Smooth muscle cell (in vitro differentiated cells): ENCODE measurements around the gene KCNIP4. TPM values are rescaled to one million over a fixed set of nuclear protein-coding genes. Genes with fewer than 3 reads are reported as not detected.
A peak's percentile ranks its signal among the peaks of the same experiment; 100 is the strongest.

ENCODE experiments used
- DNase-seq: peaks from one replicate; lab custom pipeline; 2025; ENCODE audit not compliant: unreplicated experiment; lab: John Stamatoyannopoulos, UW
- H2AFZ ChIP-seq: fragments of 200-600 bp; sonication (generic); 2 replicates; pipeline ENCODE4 v1.6.0; 2016; ENCODE audit warnings: antibody characterized with exemption, low read depth, mild to moderate bottlenecking
- H3F3A ChIP-seq: fragments of 200-600 bp; sonication (generic); 2 replicates; pipeline ENCODE4 v1.6.0; 2017; ENCODE audit warnings: antibody characterized with exemption, low read depth
- H3K27ac ChIP-seq: fragments of 200-600 bp; sonication (generic); 2 replicates; pipeline ENCODE4 v1.5.1; 2016; ENCODE audit warnings: low read depth, mild to moderate bottlenecking
- H3K27me3 ChIP-seq: fragments of 200-600 bp; sonication (generic); 2 replicates; pipeline ENCODE4 v1.6.1; 2016; ENCODE audit warnings: low read depth, mild to moderate bottlenecking
- H3K36me3 ChIP-seq: fragments of 200-600 bp; sonication (generic); 2 replicates; pipeline ENCODE4 v1.5.1; 2016; ENCODE audit warnings: low read depth
- H3K4me1 ChIP-seq: fragments of 200-600 bp; sonication (generic); 2 replicates; pipeline ENCODE4 v1.5.1; 2016; ENCODE audit warnings: low read depth
- H3K4me2 ChIP-seq: fragments of 200-600 bp; sonication (generic); 2 replicates; pipeline ENCODE4 v1.6.0; 2016; ENCODE audit warnings: mild to moderate bottlenecking
- H3K4me3 ChIP-seq: fragments of 200-600 bp; sonication (generic); 2 replicates; pipeline ENCODE4 v1.5.1; 2016; ENCODE audit warnings: mild to moderate bottlenecking
- H3K79me2 ChIP-seq: fragments of 200-600 bp; sonication (generic); 2 replicates; pipeline ENCODE4 v1.6.0; 2016; ENCODE audit warnings: low read depth, mild to moderate bottlenecking
- H3K9ac ChIP-seq: fragments of 200-600 bp; sonication (generic); 2 replicates; pipeline ENCODE4 v1.6.0; 2016; ENCODE audit warnings: low read depth
- H3K9me3 ChIP-seq: fragments of 200-600 bp; sonication (generic); replicated peaks from 2 replicates; pipeline ENCODE4 v1.5.1; 2016; ENCODE audit warnings: low read depth
- H4K20me1 ChIP-seq: fragments of 200-600 bp; sonication (generic); 2 replicates; pipeline ENCODE4 v1.6.0; 2016; ENCODE audit warnings: low read depth
- CTCF ChIP-seq: fragments of 200-600 bp; sonication (generic); IDR thresholded peaks from 2 replicates; pipeline ENCODE4 v1.5.1; 2017; ENCODE audit warnings: borderline replicate concordance, mild to moderate bottlenecking, antibody characterized with exemption; ENCODE audit not compliant: insufficient read depth, poor library complexity, severe bottlenecking
- WGBS: methylation state at CpG from one replicate; pipeline ENCODE4 v1.1.7; 2016; ENCODE audit warnings: low lambda C conversion rate; 5-methylcytosine and 5-hydroxymethylcytosine counted together
- polyA plus RNA-seq: library from polyadenylated mRNA; unstranded; fragments of >200 nt; fragmentation: Nextera tagmentation; extraction: Ambion mirVana; gene quantifications from 2 replicates; pipeline ENCODE4 v1.2.1, GENCODE V29; 2016
- total RNA-seq: library from RNA; depleted of rRNA; stranded (reverse); fragments of >200 nt; gene quantifications from 2 replicates; pipeline ENCODE4 v1.2.3, GENCODE V29; 2014

The KCNIP4 gene
- total and polyA plus RNA-seq, 2 experiments from 2014 or later: 0.07 TPM; not detected in 1

- no peak overlapping the region for H3K27ac ChIP-seq
- no peak overlapping the region for H3K9ac ChIP-seq
- TF ChIP-seq CTCF: no peak
- no peaks in the 10 kb centered on the region for H3K4me1 ChIP-seq
- H2AFZ ChIP-seq: no peak overlapping the region
- H3K4me3 ChIP-seq: no peak overlapping the region
- 96% methylated on average over 2 of the region's 2 CpGs for WGBS
- no peaks in the 10 kb centered on the region for H3F3A ChIP-seq
- H3K27me3 ChIP-seq: no peaks in the 10 kb centered on the region
- DNase-seq: no peak
- H3K9me3 ChIP-seq: no peaks in the 10 kb centered on the region
- no peaks in the 10 kb centered on the region for H4K20me1 ChIP-seq
- H3K4me2 ChIP-seq: no peak overlapping the region
- no peaks in the 10 kb centered on the region for H3K79me2 ChIP-seq
- H3K36me3 ChIP-seq: peaks cover 31% of the 10 kb centered on the region
Observed at GRCh38 chr4:20711335-20711734, 1237.2 kb downstream of the KCNIP4 start.

- Histone ChIP-seq H3K36me3 (peaks cover 9% of the 10 kb centered on the region), H3K4me3 (peak within 1 kb of the TSS; percentile 96), H3K9me3 (no peaks in the 10 kb centered on the region), H3K4me2 (peak within 1 kb of the TSS; percentile 93), H2AFZ (peak within 1 kb of the TSS; percentile 98), H4K20me1 (no peaks in the 10 kb centered on the region), H3K27me3 (no peaks in the 10 kb centered on the region), H3F3A (no peaks in the 10 kb centered on the region), H3K9ac (peak within 1 kb of the TSS; percentile 95), H3K79me2 (peaks cover 21% of the 10 kb centered on the region), H3K4me1 (peaks cover 15% of the 10 kb centered on the region), H3K27ac (peak within 1 kb of the TSS; percentile 86)
- DNase-seq: peak; percentile 69
- no peak for TF ChIP-seq CTCF
- 1% methylated on average over 60 of the region's 60 CpGs for WGBS
Observed at GRCh38 chr4:20700007-20700761, 1248.4 kb downstream of the KCNIP4 start, which contains the start of gene PACRGL. Gene PACRGL, plus strand, starts transcription at chr4:20700458. Its CDS starts 4,024 bp downstream, at chr4:20704482.

- Histone ChIP-seq H3K27me3 (no peaks in the 10 kb centered on the region), H3K4me3 (no peak overlapping the region), H3K79me2 (peaks cover 21% of the 10 kb centered on the region), H3K4me1 (peaks cover 15% of the 10 kb centered on the region), H4K20me1 (no peaks in the 10 kb centered on the region), H3K27ac (no peak overlapping the region), H3K36me3 (no peaks in the 10 kb centered on the region), H2AFZ (peak overlapping the region; percentile 50), H3K9ac (no peak overlapping the region), H3K4me2 (no peak overlapping the region), H3K9me3 (no peaks in the 10 kb centered on the region), H3F3A (no peaks in the 10 kb centered on the region)
- no peak for TF ChIP-seq CTCF
- no peak for DNase-seq
- WGBS: 53% methylated on average over 4 of the region's 4 CpGs
Observed at GRCh38 chr4:20698820-20699219, 1249.8 kb downstream of the KCNIP4 start.

GRCh38 chr4:20698382-20698781, 1250.2 kb downstream of the KCNIP4 start:
- Histone ChIP-seq H3K27me3 (no peaks in the 10 kb centered on the region), H3K9me3 (no peaks in the 10 kb centered on the region), H3F3A (no peaks in the 10 kb centered on the region), H3K4me1 (peaks cover 15% of the 10 kb centered on the region), H3K9ac (no peak overlapping the region), H2AFZ (no peak overlapping the region), H4K20me1 (no peaks in the 10 kb centered on the region), H3K27ac (no peak overlapping the region), H3K79me2 (peaks cover 21% of the 10 kb centered on the region), H3K4me2 (no peak overlapping the region), H3K36me3 (no peaks in the 10 kb centered on the region), H3K4me3 (no peak overlapping the region)
- 83% methylated on average over 4 of the region's 4 CpGs for WGBS
- DNase-seq: no peak
- no peak for TF ChIP-seq CTCF
